HepG2 (cell line): ENCODE results near the gene DENND11. TPM values are rescaled to one million over a fixed set of nuclear protein-coding genes. Genes with fewer than 3 reads are reported as not detected.

Experiments used
- ATF7-NPFF ChIP-seq: sonication (generic); formaldehyde crosslinking; IDR thresholded peaks from 2 replicates; pipeline ENCODE4 v1.8.1; 2023; ENCODE audit warnings: mild to moderate bottlenecking, low read depth, missing genetic modification reagents, moderate library complexity
- ELF1 ChIP-seq: sonication (generic); formaldehyde crosslinking; IDR thresholded peaks from 2 replicates; pipeline ENCODE4 v1.4.0; 2020; ENCODE audit warnings: missing genetic modification reagents
- HNRNPK ChIP-seq: fragments of 200-400 bp; formaldehyde crosslinking; IDR thresholded peaks from 2 replicates; pipeline ENCODE4 v1.6.1; 2018; ENCODE audit warnings: low read length, low read depth, moderate library complexity, mild to moderate bottlenecking; ENCODE audit not compliant: poor library complexity, severe bottlenecking
- HOXA7 ChIP-seq: sonication (generic); formaldehyde crosslinking; IDR thresholded peaks from 2 replicates; pipeline ENCODE4 v1.8.1; 2022; ENCODE audit warnings: mild to moderate bottlenecking, missing genetic modification reagents, moderate library complexity
- KDM5B ChIP-seq: sonication (generic); formaldehyde crosslinking; IDR thresholded peaks from 2 replicates; pipeline ENCODE4 v1.4.0; 2020; ENCODE audit warnings: missing genetic modification reagents, mild to moderate bottlenecking, borderline replicate concordance
- PHF20 ChIP-seq: sonication (generic); formaldehyde crosslinking; IDR thresholded peaks from 2 replicates; pipeline ENCODE4 v1.5.0; 2020; ENCODE audit warnings: mild to moderate bottlenecking, missing genetic modification reagents
- POLR2A ChIP-seq, 2 experiments: IDR thresholded peaks; 2 replicates each; pipeline ENCODE4 v1.6.1; 2011; ENCODE audit warnings: low read depth in 2 of 2, low read length in 2 of 2, mild to moderate bottlenecking in 1 of 2, moderate library complexity in 1 of 2; ENCODE audit not compliant: insufficient read depth in 1 of 2
- POLR2G ChIP-seq: fragments of 200-400 bp; formaldehyde crosslinking; IDR thresholded peaks from 2 replicates; pipeline ENCODE4 v1.6.1; 2018; ENCODE audit warnings: mild to moderate bottlenecking, low read depth, low read length, moderate library complexity
- SAP130 ChIP-seq: IDR thresholded peaks from 2 replicates; pipeline ENCODE4 v1.6.1; 2016; ENCODE audit warnings: low read depth
- THAP11 ChIP-seq: IDR thresholded peaks from 2 replicates; pipeline ENCODE4 v1.6.1; 2016; ENCODE audit warnings: missing biosample characterization, missing genetic modification reagents
- ZFP36L1 ChIP-seq: sonication (generic); formaldehyde crosslinking; IDR thresholded peaks from 2 replicates; pipeline ENCODE4 v1.8.0; 2022; ENCODE audit warnings: mild to moderate bottlenecking, missing genetic modification reagents, moderate library complexity
- ZIK1 ChIP-seq: sonication (generic); formaldehyde crosslinking; IDR thresholded peaks from 2 replicates; pipeline ENCODE4 v1.5.0; 2020; ENCODE audit warnings: mild to moderate bottlenecking, low read depth, missing genetic modification reagents, borderline replicate concordance
- ZMAT3 ChIP-seq: sonication (generic); formaldehyde crosslinking; conservative IDR thresholded peaks from 2 replicates; pipeline ENCODE4 v1.7.0; 2021; ENCODE audit warnings: missing genetic modification reagents
- ZNF558 ChIP-seq: sonication (generic); formaldehyde crosslinking; IDR thresholded peaks from 2 replicates; pipeline ENCODE4 v1.9.0; 2022; ENCODE audit warnings: mild to moderate bottlenecking, missing genetic modification reagents, borderline replicate concordance
- polyA plus RNA-seq, 8 experiments: library from polyadenylated mRNA; depleted of rRNA in 3 of 8; stranded (reverse) in 7 of 8; unstranded in 1 of 8; fragments of >200 nt; fragmentation: Illumina TruSeq in 4 of 8; extraction: Trizol in 4 of 8; gene quantifications; 2 replicates each; pipeline versions ENCODE4 v1.2.1 to v1.2.3, GENCODE V29; 2011 to 2016; ENCODE audit warnings: low read depth in 4 of 8, missing spikeins in 1 of 8, mixed read lengths in 1 of 8; ENCODE audit not compliant: insufficient read depth in 1 of 8
- total RNA-seq, 5 experiments: library from RNA; depleted of rRNA; stranded (reverse); fragments of >200 nt; fragmentation: Illumina TruSeq; extraction: Trizol; gene quantifications; 2 replicates each; pipeline ENCODE4 v1.2.3, GENCODE V29; 2016; ENCODE audit warnings: low read depth in 1 of 5
- TF ChIP-seq, protein P1 (sequence below): sonication (generic); formaldehyde crosslinking; IDR thresholded peaks from 2 replicates; pipeline ENCODE4 v1.8.0; 2022; ENCODE audit warnings: mild to moderate bottlenecking, missing genetic modification reagents
- TF ChIP-seq, protein P2 (sequence below): sonication (generic); formaldehyde crosslinking; IDR thresholded peaks from 2 replicates; pipeline ENCODE4 v1.4.0; 2020; ENCODE audit warnings: missing genetic modification reagents, borderline replicate concordance
- TF ChIP-seq, protein P3 (sequence below), 2 experiments: fragments of 450-650 bp in 1 of 2; sonication (generic) in 1 of 2; formaldehyde crosslinking; IDR thresholded peaks; 2 replicates each; pipeline versions ENCODE4 v1.5.0 to v1.8.0; 2020 to 2022; ENCODE audit warnings: mild to moderate bottlenecking in 1 of 2, missing genetic modification reagents in 1 of 2
- TF ChIP-seq, protein P4 (sequence below), 2 experiments: sonication (generic) in 1 of 2; formaldehyde crosslinking in 1 of 2; IDR thresholded peaks; 2 replicates each; pipeline versions ENCODE4 v1.4.0 to v1.6.1; 2016 to 2020; ENCODE audit warnings: borderline replicate concordance in 1 of 2, low read depth in 1 of 2, mild to moderate bottlenecking in 1 of 2, missing genetic modification reagents in 1 of 2
- TF ChIP-seq, protein P5 (sequence below): sonication (generic); formaldehyde crosslinking; IDR thresholded peaks from 2 replicates; pipeline ENCODE4 v1.9.0; 2021; ENCODE audit warnings: missing genetic modification reagents, mild to moderate bottlenecking, borderline replicate concordance

DENND11 gene
- total and polyA plus RNA-seq, 2 of the 13 experiments (the other 11 are each of a cell fraction or from before 2014, with no cell fraction given): 7.1 to 10.5 TPM

DNA sequence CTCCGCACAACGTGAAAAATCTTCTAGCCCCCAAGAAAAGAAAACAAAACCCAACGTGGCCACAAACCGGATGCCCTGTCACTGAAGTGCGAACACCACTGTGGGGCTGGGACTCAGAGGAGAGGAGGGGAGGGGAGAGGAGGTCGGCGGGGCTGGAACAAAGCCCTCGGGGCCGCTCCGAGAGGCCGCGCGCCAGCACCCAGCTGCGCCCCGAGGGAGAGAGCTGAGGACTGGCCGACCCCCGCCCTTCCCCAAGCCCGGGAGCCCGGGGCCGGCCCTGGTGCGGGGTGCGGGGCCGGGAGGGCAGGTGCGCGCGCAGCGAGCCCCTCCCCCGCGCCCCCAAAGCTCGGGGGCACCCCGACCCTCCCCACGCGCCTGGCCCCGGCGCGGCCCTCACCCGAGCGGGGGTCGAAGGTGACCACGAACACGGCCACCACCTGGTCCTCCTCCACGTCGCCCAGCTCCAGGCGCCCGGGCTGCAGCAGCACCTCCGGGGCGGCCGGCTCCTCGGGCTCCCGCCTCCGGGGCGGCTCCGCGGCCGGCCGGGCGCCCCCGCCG is 398 bp downstream of the DENND11 start (continued):
- TF ChIP-seq HOXA7 (CRISPR knock-in tag) (no peak), ZMAT3 (CRISPR knock-in tag) (no peak), POLR2A (IDR thresholded peaks at IDR 0.05; ENCODE audit: insufficient read depth in 1 of 2, low read depth in 2 of 2, low read length in 2 of 2) (peak in 1 of 2 experiments; percentile 10; a peak in 2 of 4 replicates), ATF7-NPFF (CRISPR knock-in tag) (no peak), KDM5B (CRISPR knock-in tag) (0 out of 2 replicates have a peak, but pooled peaks have one; percentile 30), PHF20 (CRISPR knock-in tag) (no peak), POLR2G (0 out of 2 replicates have a peak, but pooled peaks have one; percentile 26), ZFP36L1 (CRISPR knock-in tag) (no peak), THAP11 (CRISPR knock-in tag) (no peak), ZIK1 (CRISPR knock-in tag) (no peak), SAP130 (CRISPR knock-in tag) (0 out of 2 replicates have a peak, but pooled peaks have one; percentile 16), ELF1 (CRISPR knock-in tag) (no peak), HNRNPK (peak; percentile 82), ZNF558 (no peak)
- TF ChIP-seq, protein P1, sequence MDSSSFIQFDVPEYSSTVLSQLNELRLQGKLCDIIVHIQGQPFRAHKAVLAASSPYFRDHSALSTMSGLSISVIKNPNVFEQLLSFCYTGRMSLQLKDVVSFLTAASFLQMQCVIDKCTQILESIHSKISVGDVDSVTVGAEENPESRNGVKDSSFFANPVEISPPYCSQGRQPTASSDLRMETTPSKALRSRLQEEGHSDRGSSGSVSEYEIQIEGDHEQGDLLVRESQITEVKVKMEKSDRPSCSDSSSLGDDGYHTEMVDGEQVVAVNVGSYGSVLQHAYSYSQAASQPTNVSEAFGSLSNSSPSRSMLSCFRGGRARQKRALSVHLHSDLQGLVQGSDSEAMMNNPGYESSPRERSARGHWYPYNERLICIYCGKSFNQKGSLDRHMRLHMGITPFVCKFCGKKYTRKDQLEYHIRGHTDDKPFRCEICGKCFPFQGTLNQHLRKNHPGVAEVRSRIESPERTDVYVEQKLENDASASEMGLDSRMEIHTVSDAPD (CRISPR knock-in tag): no peak
- TF ChIP-seq, protein P2, sequence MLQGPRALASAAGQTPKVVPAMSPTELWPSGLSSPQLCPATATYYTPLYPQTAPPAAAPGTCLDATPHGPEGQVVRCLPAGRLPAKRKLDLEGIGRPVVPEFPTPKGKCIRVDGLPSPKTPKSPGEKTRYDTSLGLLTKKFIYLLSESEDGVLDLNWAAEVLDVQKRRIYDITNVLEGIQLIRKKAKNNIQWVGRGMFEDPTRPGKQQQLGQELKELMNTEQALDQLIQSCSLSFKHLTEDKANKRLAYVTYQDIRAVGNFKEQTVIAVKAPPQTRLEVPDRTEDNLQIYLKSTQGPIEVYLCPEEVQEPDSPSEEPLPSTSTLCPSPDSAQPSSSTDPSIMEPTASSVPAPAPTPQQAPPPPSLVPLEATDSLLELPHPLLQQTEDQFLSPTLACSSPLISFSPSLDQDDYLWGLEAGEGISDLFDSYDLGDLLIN (CRISPR knock-in tag): no peak
- TF ChIP-seq, protein P3, sequence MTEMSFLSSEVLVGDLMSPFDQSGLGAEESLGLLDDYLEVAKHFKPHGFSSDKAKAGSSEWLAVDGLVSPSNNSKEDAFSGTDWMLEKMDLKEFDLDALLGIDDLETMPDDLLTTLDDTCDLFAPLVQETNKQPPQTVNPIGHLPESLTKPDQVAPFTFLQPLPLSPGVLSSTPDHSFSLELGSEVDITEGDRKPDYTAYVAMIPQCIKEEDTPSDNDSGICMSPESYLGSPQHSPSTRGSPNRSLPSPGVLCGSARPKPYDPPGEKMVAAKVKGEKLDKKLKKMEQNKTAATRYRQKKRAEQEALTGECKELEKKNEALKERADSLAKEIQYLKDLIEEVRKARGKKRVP (CRISPR knock-in tag; IDR thresholded peaks at IDR 0.05): no peak
- TF ChIP-seq, protein P4, sequence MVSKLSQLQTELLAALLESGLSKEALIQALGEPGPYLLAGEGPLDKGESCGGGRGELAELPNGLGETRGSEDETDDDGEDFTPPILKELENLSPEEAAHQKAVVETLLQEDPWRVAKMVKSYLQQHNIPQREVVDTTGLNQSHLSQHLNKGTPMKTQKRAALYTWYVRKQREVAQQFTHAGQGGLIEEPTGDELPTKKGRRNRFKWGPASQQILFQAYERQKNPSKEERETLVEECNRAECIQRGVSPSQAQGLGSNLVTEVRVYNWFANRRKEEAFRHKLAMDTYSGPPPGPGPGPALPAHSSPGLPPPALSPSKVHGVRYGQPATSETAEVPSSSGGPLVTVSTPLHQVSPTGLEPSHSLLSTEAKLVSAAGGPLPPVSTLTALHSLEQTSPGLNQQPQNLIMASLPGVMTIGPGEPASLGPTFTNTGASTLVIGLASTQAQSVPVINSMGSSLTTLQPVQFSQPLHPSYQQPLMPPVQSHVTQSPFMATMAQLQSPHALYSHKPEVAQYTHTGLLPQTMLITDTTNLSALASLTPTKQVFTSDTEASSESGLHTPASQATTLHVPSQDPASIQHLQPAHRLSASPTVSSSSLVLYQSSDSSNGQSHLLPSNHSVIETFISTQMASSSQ (IDR thresholded peaks at IDR 0.05; ENCODE audit: low read depth): no peak
- TF ChIP-seq, protein P4 (CRISPR knock-in tag; IDR thresholded peaks at IDR 0.05; ENCODE audit: borderline replicate concordance): no peak
- TF ChIP-seq, protein P5, sequence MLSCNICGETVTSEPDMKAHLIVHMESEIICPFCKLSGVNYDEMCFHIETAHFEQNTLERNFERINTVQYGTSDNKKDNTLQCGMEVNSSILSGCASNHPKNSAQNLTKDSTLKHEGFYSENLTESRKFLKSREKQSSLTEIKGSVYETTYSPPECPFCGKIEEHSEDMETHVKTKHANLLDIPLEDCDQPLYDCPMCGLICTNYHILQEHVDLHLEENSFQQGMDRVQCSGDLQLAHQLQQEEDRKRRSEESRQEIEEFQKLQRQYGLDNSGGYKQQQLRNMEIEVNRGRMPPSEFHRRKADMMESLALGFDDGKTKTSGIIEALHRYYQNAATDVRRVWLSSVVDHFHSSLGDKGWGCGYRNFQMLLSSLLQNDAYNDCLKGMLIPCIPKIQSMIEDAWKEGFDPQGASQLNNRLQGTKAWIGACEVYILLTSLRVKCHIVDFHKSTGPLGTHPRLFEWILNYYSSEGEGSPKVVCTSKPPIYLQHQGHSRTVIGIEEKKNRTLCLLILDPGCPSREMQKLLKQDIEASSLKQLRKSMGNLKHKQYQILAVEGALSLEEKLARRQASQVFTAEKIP (CRISPR knock-in tag): no peak
